KOPT-K1 (cell line): Measurements from ENCODE around the gene REV3L.
"Not testable (repeated sequence)": the region's sequence is repeated elsewhere in the genome, so short reads cannot be mapped to it uniquely, and the experiment has no call there.

Experiments used
- H3K27ac ChIP-seq: fragments of 200-600 bp; sonication (generic); 2 replicates; pipeline ENCODE4 v1.5.1; 2016; ENCODE audit warnings: antibody characterized with exemption, mild to moderate bottlenecking, low read depth, low read length; ENCODE audit not compliant: poor library complexity, severe bottlenecking
- H3K36me3 ChIP-seq: fragments of 200-600 bp; sonication (generic); 2 replicates; pipeline ENCODE4 v1.5.1; 2017; ENCODE audit warnings: antibody characterized with exemption, mild to moderate bottlenecking, low read length, moderate library complexity; ENCODE audit not compliant: insufficient read depth
- H3K9me3 ChIP-seq: fragments of 200-600 bp; sonication (generic); 2 replicates; pipeline ENCODE4 v1.5.1; 2017; ENCODE audit warnings: antibody characterized with exemption, low read length, mild to moderate bottlenecking; ENCODE audit not compliant: insufficient read depth, poor library complexity, severe bottlenecking

The REV3L gene

DNA sequence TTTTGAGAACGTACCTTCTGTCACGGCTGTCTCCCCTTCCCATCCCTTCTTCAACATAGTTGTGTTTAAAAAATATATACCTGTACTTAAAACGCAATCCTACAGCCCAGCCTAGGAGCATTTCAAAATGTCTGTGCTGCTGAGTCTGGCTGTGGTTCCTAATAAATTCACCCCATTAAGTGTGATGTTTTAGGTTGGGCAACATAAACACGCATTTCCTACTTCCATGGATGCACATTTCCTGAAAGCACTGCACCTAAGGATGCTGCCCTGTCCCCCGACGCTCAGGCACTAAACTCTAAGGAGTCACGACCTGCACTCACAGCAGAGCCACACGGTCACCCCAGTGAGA is 1.2 kb downstream of the REV3L start:
- H3K36me3 ChIP-seq: no peaks in the 10 kb centered on the region
- no peaks in the 10 kb centered on the region for H3K9me3 ChIP-seq
- H3K27ac ChIP-seq: peak overlapping the region; percentile 87

DNA sequence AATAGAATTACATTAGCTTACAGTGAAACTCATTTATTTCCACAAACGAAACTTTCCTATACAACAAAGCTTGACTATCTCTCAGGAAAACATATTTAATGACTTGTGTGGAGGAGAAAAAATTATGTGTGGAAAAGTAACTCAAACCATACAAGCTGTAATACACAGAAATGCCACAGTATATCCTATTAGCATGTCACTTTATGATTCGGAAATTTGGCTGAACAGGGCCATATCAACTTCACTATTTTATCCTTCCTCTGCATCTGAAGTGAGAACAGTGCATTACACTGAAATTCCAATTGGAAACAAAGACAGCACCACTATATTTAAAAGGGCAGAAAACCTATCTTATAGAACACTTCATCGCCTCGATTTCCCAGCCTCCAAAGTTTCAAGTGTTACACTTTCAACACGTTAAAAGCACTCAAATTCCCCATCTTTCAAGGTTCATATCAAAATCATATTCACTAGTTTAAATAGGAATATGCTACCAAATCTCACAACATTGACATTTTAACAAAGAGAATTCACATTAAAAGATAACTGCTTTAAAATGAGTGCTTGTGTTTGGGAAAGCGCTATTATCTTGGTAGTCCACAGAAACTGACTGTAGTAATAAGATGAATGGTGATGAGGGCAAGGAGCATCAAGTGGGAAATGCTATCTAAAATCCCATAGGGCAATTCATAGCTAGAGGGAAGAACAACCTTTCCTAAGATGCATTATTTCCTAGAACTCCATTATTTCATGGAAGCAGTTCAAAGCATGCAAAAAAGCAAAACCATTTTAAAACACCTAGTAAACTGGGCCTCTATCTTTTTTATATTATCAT is 1.8 kb downstream of the REV3L start:
- Histone ChIP-seq H3K36me3 (no peaks in the 10 kb centered on the region), H3K27ac (peak overlapping the region; percentile 87), H3K9me3 (no peaks in the 10 kb centered on the region)

DNA sequence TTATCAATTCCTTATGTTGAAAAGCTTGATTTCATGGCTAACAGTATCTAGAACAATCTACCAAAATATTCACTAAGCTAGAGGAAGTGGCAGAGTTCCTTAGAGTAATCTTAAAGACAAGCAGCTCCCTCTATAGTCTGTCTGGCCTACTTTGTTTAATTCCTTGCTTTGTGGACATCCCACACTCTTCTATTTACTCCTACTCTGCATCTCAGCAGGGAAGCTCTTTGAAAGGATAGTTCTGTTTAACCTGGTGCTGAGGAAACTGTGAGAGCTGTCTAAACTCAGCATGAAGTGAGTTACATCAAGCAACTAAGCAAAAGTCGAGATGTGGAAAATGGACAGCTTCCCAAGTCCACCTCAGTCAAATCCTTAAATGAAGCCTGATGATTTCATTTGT is 4.3 kb downstream of the REV3L start:
- no peak overlapping the region for H3K27ac ChIP-seq
- H3K9me3 ChIP-seq: no peaks in the 10 kb centered on the region
- H3K36me3 ChIP-seq: no peaks in the 10 kb centered on the region

DNA sequence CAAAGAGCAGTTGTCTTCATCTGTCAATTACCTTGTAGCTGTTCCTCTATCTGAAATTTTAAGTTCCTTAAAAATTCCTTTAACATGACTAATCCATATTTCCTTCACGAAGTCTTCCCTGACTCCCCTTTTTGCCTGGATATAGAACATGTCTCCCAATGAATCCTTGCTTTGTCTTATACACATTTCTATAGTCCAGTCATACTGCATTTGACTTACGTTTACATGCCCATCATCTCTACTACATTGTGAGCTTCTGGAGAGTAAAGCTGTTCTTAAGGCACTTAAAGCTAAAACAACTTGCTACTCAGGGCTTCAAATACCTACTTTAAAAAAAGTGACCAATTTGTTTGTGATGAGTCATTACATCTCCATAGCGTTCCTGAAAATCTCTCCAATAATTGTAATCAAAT is 4.9 kb downstream of the REV3L start:
- no peaks in the 10 kb centered on the region for H3K36me3 ChIP-seq
- H3K9me3 ChIP-seq: no peaks in the 10 kb centered on the region
- no peak overlapping the region for H3K27ac ChIP-seq

DNA sequence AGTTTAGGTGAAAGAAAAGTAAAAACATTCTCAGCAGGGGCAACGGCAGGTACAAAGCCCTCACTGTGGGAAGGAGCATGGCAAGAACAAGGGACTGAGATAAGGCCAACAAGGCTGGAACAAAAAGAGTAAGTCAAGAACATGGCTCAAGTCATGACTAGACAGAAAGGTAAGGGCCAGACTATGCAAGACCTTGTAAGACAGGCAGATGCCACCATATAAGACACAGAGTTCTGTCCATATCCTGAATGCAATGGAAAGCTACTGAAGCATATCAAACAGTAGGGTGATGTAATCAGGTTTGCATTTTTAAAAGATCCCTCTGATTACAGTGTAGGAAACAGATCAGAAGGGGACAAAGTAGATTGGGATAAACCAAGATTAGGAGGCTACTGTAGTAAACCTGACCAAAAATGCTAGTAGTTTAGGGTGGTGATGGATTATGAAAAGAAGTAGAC is 5.5 kb downstream of the REV3L start:
- H3K9me3 ChIP-seq: no peaks in the 10 kb centered on the region
- H3K36me3 ChIP-seq: no peaks in the 10 kb centered on the region
- no peak overlapping the region for H3K27ac ChIP-seq

DNA sequence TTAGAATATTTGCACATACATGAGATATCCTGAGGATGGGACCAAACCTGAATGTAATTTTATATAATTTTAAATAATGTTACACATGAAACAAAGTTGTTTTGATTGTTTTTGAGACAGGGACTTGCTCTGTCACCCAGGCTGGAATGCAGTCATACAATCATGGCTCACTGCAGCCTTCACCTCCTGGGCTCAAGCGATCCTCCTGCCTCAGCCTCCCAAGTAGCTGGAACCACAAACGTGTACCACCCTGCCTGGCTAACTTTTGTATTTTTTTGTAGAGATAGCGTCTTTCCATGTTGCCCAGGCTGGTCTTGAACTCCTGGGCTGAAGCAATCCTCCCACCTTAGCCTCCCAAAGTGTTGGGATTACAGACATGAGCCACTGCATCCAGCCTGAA is 7.0 kb downstream of the REV3L start:
- not testable (repeated sequence) for H3K36me3 ChIP-seq

DNA sequence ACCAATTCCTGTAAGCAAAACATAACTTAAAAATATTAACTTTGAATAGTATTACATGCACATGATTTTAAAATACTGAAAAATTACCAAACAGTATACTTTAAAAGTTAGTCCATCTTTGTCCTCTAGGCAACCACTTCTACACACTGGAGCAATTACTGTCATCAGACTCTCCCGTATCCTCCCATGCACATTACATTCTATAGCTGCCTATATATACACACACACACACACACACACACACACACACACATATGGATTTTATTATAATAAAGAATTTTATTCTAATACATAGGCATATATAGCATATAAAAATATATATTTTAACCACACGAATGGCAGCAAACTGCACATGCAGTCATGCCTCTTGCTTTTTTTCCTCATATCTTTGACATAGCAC is 8.2 kb downstream of the REV3L start:
- no peak overlapping the region for H3K27ac ChIP-seq
- H3K36me3 ChIP-seq: no peaks in the 10 kb centered on the region
- H3K9me3 ChIP-seq: no peaks in the 10 kb centered on the region

More for the DNA sequence above, 7.0 kb downstream of the REV3L start:
- H3K9me3 ChIP-seq, H3K27ac ChIP-seq: not testable (repeated sequence)

DNA sequence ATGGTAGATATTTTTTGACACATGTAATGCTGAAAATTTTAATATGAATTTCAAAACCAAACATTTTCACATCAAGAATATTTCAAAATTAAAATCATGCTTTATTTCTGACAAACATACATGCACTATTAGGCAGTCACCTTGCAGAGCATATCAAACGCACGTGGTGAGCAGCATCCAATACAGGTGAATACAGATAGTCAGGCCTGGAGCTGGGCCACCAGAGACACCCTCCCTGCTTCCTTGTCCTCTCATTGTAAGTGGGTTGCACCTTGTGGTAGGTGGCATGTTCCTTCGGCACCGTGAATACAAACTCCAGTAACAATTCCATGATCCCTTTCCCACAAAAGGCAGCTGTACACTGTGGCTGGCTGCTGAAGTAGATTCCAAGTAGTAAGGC is 8.9 kb downstream of the REV3L start:
- Histone ChIP-seq H3K36me3 (no peaks in the 10 kb centered on the region), H3K9me3 (no peaks in the 10 kb centered on the region), H3K27ac (no peak overlapping the region)

DNA sequence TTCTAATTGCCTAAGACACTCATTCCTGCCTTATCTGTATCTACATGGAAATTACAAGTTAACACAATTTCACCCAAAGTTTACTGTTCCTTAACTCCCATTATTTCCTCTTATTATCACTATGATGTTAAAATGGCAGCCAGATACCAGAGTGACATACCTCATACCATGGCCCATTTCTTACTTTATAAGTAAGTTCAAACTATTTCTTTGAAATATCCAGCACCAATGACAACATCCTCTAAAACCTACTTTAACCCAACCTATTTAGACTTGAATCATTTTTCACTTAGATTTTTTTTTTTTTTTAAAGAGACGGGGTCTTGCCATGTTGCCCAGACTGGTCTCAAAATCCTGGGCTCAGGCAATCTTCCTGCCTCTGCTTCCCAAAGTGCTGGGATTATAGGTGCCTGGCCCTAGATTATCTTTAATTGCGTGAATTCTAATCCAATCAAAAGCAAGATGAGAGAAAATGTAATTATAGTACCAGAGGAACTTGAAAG is 10.0 kb downstream of the REV3L start:
- no peaks in the 10 kb centered on the region for H3K36me3 ChIP-seq
- H3K9me3 ChIP-seq: no peaks in the 10 kb centered on the region
- H3K27ac ChIP-seq: no peak overlapping the region

DNA sequence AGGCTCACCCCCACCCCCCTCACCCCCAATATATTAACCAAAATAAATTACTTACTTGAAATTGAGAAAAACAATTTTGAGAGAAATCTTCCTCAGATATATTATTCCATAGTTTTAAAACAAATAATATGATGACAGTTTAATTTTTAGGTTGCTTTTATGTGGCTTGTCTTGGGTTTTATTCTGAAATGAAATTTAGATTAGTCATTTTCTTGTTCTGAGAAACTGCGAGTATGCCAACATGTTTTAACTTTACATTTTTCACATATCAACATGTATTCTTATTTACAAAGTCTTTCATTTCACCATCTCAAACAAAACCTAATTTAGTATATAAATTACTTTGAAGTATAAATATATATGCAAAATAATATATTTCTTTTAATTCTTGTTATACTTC is 11.1 kb downstream of the REV3L start:
- Histone ChIP-seq H3K27ac (no peak overlapping the region), H3K9me3 (no peaks in the 10 kb centered on the region), H3K36me3 (no peaks in the 10 kb centered on the region)

DNA sequence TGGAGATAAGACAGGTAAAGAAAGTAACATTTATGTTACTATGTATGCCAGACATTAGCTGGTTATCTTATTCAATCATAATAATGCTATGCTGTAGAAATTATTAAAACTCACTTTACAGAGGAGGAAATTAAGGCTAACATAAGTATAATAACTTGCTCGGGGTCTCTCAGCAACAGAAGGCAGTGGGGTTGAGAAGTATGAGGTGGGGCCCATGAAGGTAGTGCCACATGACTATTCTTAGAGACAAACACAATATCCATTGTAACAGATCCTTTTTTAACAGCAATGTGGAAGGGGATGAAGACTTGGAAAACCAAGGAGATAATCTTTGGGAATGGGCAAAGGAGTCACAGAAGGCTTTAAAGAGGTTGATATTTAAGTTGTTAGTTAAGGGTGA is 11.5 kb downstream of the REV3L start:
- no peaks in the 10 kb centered on the region for H3K9me3 ChIP-seq
- H3K27ac ChIP-seq: no peak overlapping the region
- H3K36me3 ChIP-seq: no peaks in the 10 kb centered on the region

DNA sequence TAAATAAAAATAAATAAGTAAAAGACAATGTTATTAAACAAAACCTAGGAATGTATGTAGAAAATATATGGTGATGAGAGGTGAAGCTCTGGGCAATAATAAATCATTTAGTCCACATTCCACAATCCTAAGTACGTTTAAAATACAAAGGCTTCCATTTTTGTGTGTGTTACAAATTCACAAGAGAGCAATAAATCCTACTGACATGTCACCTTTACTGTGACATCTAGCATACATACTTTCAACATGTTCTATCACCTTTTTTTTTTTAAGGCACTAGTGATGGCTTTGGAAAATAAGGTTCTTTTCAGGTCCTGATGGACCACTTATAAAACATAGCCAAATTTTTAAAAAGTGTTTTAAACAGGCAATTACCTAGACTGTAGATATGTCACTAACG is 12.0 kb downstream of the REV3L start:
- Histone ChIP-seq H3K36me3 (no peaks in the 10 kb centered on the region), H3K27ac (no peak overlapping the region), H3K9me3 (no peaks in the 10 kb centered on the region)

DNA sequence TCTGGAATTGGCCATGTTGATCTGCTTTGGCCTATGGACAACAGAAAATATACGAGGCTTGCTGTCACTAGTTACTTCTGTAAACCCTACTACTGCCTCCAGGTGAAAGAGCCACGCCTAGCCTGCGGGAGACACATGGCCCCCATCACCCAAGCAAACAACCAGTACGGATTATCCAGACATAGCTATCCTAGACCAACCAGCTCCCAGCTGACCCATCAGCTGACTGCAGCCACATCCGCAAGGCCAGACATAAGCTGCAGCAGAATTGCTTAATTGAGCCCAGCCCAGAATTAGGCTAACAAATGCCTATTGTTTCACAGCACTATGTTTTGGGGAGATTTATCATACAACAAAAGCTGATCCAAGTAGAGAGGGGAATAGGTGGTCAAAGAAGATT is 13.5 kb downstream of the REV3L start:
- Histone ChIP-seq H3K9me3 (no peaks in the 10 kb centered on the region), H3K27ac (no peak overlapping the region), H3K36me3 (no peaks in the 10 kb centered on the region)

DNA sequence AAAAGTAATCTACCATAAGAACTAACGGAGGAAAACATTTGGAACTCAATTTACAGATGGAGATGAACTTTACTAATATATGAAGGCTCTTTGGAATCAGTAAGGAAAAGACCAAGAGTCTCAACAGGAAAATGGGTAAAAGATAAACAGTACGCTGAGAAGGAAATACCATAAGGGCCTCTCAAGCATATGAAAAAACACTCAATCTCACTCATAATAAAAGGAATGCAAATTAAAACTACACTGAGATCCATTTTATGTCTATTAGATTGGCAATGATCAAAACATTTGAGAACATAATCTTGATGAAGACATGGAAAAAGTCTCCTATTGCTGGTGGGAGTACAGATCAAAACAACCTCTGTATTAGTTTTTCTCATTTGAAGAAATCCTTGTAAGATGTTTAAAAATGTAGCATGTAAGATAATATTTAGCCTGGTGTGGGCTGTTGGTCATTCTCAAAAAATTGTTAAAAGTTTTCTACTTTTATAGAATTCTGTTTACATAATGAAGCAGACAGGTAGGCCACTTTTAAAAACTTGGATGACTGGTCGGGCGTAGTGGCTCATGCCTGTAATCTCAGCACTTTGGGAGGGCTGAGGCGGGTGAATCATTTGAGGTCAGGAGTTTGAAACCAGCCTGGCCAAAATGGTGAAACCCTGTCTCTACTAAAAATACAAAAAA is 14.5 kb downstream of the REV3L start:
- Histone ChIP-seq H3K36me3 (no peaks in the 10 kb centered on the region), H3K27ac (no peak overlapping the region)

DNA sequence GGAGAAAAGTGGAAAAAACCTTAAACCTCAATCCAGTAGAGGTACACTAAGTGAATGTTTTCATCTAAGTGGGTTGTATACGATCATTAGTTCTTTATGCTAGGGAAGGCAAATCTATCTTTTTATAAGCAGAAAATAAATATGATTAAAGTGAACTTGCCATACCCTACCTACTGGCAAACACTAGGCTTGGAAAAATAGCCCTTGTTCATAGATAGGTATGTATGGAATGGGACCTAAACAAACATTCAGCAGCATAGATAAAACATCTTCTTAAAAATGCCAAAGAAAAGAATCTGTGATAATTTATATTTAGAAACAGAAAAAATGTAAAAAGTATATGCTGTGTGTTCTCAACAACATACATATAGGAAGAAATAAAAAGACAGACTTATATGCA is 18.8 kb downstream of the REV3L start:
- Histone ChIP-seq H3K9me3 (peaks cover 13% of the 10 kb centered on the region), H3K36me3 (peaks cover 13% of the 10 kb centered on the region; the same call in 1 of the 2 replicates), H3K27ac (no peak overlapping the region)

More for the DNA sequence above, 14.5 kb downstream of the REV3L start:
- H3K9me3 ChIP-seq: no peaks in the 10 kb centered on the region
